Anterior cingulate cortex (tissue), 58 donors: ENCODE measurements around the gene AREL1.

ENCODE experiments used
- DNase-seq, 58 donors: peaks; one replicate each; lab custom pipeline; 2025; lab: John Stamatoyannopoulos, UW

Gene AREL1

DNA sequence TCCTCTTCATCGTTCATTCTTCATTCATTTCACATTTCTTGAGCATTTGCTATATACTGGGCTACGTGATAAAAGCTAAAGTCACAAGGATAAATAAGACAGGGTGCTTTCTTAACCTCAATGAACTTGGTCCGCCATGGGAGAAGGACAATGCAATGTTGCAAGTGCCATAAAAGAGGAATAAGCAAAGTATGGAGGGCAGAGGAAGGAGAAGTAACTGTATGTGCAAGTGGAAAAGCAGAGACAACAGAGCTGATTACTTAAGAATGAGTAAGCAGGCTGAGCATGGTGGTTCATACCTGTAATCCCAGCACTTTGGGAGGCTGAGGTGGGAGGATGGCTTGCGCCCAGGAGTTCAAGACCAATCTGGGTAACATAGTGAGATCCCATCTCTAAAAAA lies 14.4 kb downstream of the AREL1 start:
- no peak for DNase-seq

DNA sequence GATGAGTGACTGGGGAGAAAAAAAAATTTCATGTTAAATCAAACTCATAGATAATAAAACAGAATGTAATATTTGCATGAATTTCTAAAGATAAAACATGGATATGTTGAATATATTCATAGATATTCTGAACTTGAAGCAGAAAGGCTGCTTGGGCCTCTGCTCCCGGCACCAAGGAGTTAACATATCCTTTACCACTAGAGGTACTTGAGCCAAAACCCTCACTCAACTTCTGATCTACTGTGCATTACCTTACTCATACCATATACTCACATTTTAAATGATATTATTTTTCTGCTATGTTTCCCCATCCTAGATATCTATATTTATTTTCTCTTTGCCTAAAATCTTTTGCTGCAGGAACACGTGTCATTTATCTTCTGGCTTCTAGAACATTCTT lies 14.9 kb downstream of the AREL1 start:
- DNase-seq, result no peak

DNA sequence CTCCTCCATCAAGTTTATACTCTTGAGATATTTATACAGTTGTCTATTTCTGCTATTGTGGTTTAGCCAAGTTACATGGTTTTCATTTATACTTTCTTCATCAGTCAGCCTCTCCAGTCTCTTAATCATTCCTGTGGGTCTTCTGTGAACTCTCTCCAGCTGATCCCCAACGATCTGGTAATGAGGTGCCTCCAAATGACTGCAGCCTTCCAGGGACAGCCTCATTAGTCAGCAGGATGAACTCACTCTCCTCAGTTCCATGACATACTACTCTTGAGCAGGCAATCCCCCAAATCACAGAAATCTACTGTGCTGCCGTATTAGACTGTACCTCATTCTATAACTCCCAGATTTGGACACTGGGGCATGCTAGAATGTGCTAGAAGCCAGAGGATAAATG lies 15.3 kb downstream of the AREL1 start:
- no peak for DNase-seq

DNA sequence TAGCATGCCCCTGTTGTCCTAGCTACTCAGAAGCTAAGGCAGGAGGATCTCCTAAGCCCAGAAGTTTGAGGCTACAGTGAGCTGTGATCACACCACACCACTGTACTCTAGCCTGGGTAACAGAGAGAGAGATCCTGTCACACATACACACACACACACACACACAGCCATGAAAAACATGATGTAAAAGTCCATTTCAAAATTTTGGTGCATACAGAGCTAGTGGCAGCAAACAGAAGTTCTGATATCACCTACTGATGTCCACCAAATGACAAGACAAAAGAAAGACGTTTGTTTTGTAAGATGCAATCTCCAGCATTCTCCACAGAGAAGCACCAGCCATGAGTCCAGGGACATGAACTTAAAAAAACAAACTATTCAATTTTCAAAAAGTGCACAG lies 15.9 kb downstream of the AREL1 start:
- DNase-seq, result no peak

DNA sequence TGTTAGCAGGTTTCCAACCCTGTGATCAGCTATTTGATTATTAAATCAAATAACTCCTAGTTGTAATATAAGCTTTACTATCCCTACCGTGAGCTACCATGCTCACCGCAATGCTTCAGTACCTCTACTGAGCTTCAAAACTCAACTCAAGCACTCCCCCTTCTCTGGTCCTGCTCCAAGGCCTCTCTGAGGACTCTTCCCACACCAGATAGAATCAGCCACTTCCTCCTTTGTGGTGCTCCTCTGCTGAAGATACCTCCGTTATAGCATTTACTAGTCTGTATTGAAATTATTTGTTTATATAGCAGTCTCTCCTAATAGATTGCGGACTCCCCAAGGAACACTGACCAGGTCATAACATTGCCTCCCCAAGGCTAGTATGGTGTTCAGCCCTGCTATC lies 17.5 kb downstream of the AREL1 start:
- no peak for DNase-seq

DNA sequence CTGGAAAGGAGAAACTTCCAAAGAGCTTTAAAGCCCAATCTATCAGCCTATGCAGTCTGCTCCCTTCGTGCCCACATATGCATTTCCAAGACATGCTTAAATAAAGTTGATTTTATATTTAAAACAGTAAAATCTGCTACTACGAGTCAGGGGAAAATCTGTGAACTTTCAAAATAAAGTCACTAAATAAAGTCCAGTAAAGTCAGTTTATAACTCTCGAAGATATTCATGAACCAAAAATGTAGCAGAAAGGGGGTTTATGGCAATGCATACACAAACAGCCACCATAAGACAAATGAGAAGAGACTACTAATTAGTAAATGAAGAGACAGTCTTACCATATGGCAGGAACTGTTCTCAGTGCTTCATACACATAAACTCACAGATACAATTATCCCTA lies 19.7 kb downstream of the AREL1 start:
- no peak for DNase-seq

DNA sequence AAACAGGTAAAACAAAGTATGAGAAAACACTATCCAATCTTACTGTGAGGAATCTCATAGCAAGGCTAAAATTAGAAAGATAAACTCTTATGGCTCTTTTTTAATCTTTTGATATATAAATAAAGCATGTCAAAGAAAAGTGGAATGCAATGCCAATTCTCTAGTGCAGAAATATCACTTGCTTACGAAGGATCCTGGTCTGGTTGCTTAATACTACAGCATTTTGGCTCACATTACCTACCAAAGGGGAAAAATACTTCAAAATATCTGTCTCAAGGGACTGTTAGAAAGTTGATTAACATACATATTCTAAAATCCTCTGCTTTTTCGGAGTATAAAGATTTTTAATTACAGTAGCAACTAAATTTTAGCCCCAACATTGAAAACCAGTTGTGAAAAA lies 21.4 kb downstream of the AREL1 start:
- DNase-seq, result no peak

DNA sequence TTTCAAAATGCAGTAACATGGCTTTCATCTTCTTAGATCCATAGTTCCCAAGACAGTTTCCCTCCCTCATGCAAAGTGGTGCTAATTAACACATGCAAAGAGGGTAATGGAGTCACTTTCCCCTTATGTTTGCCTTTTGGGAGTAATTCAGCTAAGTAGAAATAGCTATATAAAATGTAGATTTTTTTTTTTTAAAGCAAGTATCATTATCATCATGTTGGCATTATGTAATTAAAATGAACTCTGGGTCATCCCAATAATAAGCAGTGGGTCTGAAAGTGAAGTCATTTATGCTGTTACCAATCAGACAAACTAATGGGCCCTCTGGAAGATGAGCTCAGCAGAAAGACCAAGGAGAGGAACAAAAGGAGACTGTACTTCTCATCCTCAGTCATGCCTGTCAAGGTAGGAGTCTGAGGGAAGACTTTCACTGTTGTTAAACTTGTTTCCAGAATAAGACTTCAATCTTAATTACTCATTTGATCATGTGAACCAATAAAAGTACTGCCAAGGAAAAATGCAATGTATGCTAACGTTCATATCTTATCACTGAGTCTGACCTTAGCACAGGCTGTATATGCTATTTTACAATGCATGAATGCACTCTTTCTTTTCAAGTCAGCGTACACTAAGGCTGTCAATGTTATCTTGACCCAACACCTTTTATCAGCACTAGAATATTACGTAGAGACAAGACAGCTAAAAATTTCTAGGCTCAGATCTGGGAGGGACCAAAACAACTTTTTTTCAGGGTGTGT lies 26.8 kb downstream of the AREL1 start:
- no peak for DNase-seq

DNA sequence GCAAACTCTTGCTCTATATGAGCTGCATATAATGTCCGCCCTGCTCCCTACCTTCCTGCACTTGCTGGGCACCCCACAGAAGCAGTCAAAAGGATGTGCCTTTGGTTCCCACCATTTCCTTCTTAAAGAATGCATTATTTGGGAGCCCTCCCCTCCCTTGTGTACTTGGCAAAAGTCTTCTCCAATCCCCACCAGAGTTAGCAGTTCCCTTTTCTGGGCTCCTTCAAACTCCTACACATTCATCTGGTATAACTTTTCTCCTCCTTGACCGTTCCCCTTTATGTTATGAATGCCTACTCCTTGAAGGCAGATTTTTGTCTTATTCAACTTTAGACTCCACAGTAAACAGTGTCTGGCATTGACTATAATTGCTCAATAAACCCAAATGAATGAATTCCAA lies 27.8 kb downstream of the AREL1 start:
- no peak for DNase-seq

DNA sequence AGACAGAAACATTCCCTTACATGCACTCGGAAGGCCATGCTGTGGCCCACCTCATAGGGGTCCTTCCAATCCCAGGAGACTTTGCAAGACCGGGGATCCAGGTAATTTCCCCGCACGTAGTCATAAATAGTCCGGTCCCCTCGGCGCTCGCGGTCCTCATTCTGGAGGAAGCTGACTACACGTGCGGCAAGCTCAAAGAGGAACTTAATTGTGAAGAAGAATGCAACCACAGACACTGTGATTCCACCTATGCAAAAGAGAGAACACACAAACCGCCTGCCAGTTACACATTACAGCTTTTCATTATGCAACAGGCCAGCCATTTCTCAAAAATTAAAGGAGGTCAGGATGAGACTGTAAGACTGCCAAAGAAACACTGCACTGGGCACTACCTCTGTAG lies 28.4 kb downstream of the AREL1 start:
- no peak for DNase-seq

DNA sequence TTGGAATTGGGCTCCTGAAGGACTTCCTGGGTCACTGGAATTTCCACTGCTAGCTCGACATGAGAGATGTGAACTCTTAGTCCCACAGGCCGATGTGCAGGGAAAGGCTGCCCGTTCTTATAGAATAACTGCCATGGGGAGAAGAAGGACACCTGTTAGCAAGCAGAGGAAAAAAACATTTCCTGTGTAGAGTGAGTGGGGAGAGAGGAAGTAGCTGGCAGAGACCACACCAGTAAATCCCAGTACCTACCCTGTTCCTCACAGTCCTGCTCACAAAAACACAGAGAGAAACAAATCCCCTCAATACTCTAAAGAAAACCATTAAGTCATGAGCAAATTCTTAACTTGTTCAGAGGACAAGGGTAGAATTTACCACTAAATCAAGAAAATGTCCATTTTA lies 29.5 kb downstream of the AREL1 start:
- DNase-seq, result no peak

DNA sequence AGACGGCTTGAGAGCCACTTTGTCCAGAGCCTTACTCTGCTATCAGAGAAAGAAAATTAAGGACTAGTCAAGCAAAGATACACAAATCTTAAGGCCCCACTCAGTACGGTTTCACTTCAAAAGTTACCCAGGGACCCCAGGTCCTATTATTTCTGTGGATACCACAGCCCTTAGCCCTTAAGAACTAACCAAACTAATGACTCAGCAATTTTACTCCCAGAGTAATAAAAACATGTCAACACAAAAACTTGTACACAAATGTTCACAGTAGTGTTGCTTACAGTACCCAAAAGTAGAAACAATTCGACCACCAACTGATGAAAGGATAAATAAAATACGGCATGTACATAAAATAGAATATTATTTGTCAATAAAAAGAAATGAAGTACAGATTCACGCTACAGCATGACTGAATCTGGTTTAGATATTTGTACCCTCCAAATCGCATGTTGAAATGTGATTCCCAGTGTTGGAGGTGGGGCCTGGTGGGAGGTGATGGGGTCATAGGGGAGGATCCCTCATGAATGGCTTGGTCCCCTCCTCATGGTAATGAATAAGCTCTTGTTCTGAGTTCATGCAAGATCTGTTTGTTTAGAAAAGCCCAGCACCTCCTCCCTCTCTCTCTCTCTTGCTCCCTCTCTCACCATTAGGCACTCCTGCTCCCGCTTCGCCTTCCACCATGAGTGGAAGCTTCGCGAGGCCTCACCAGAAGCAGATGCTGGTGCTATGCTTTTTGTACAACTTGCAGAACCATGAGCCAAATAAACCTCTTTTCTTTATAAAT lies 30.5 kb downstream of the AREL1 start:
- peak in 25 of 58 donors; percentile 1 to 58 (median 17) for DNase-seq

DNA sequence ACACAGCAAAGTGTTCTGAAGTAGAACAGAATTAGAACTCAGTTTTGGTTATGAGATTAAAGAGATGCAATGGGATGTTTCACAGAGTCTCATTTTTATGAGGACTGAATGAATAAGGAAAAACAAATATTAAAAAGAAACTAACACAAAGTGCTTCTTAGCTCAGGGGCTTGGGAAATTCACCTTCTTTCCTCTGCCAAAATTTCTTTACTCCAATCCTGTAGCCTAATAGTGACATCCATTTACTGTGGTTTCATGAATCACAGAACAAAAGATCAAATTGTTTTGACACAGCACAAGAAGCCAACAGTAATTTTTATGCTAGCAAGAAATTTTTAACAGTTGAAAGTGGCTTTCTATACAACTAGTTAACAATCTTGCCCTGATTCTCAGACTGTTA lies 37.7 kb downstream of the AREL1 start:
- DNase-seq, result no peak

DNA sequence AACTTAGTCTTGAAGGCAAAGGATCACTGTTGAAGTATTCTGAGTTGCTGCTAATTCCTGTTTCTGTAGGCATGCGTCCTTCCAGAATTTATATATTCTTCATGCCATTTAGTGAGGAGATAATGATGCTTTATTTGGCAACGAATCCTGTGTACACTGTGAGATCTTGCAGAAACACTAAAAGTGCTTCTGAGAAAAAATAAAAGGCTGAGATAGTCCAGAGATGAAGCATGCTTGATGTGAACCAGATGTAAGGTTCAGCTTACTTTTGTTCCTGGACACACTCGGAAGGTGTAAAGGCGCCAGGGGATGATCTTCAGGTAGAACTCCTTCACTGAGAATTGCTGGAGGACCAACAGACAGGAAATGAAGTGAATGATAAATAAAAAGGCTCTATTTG lies 39.1 kb downstream of the AREL1 start:
- no peak for DNase-seq

DNA sequence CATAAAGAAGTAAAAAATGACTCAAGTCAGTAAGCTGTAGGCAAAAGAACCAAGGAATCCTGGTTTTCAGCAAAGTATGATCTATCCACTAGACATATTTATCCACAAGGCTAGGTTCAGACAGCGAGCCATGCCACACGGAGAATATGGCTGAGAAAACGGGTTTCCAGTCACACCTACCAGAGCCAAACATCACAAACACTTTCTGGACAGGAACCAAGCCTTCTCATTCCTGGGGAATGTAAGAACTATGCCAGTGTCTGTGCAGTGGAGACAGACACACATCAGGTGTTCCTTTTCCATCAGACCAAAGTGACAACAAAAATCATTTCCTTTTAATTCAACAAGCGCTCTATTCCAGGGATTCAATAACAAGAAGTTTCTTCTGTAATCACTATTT lies 41.1 kb downstream of the AREL1 start:
- DNase-seq, result no peak

DNA sequence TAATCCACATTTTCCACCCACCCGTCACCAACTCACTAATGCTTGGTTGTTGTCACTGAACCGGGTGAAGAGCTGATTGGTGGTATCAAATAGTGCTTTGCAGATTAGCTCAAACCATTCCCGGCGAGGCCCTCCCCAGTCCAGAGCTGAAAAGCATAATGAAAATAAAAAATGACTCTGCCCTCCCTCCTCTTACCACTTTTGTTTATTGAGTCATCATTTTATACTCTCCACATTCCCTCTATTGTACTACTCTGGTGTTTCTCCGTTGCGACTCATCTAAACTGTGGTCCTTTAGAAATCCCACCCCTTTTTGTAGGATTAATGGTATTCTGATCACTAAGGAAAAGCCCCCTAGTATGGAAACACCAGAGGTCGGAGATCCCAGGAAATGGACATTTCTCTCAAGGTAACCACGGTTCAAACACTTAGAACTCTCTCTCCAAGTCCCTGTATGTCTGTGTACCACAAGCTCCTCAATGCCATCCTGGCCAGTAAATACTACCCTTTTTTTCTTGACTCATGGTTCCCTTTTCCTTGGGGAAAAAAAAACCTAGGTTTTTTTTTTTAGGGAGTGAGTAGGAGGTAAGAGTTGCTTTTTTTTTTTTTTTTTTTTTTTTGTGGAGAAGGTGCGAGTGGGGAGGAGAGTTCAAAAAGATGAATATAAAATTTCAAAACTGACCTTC lies 42.0 kb downstream of the AREL1 start:
- no peak for DNase-seq

DNA sequence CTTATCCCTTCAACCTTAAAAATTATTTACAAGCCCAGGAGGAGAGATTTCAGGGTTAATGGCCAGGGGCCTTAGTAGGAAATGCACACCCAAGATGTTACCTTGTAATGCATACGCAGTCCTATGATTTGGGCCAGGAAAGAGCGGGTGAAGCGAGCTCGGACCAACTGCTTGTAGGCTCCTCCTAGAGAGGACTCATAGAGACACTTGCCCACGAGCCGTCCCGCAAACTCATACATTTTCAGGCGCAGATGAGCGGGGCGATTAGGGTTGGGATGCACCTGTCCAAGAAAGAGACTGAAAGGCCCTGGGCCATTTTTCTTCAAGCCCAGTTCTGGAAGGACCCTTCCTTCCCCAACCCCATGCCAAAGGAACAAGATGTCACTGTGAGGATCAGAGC lies 43.0 kb downstream of the AREL1 start:
- no peak for DNase-seq

DNA sequence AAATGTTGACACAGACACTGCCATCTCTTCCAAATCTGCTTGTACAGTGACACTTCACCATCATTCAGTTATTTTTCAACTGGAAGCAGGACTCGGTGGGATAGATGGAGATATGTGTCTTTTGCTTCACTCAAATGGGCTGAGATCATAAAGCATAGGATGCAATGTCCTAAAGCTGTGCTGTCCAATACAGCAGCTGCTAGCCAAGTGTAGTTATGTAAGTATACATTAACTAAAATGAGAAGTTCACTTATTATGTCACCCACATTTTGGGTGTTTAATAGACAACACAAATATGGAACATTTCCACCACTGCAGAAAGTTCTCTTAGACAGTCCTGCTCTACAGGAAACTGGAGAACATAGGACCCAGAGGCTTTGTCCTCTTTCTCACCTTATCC lies 43.6 kb downstream of the AREL1 start:
- DNase-seq, result no peak

DNA sequence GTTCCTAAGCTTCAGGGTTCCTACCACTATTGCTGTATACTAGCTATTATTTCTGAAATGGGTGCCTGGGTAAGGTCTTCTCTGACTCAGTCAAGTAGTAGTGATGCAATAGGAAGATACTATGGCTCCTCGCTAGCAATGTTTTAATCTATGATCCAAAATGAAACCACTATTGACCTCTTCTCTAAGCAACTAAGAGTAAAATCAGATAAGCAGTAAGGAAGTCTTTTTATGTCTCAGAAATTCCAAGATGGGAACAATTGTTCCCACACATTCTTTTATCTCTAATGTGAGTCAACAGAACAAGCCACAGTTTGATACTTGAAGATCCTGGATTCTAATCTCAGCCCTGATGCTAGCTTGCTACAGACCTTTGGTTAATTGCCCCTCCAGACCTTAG lies 45.1 kb downstream of the AREL1 start:
- DNase-seq, result no peak

DNA sequence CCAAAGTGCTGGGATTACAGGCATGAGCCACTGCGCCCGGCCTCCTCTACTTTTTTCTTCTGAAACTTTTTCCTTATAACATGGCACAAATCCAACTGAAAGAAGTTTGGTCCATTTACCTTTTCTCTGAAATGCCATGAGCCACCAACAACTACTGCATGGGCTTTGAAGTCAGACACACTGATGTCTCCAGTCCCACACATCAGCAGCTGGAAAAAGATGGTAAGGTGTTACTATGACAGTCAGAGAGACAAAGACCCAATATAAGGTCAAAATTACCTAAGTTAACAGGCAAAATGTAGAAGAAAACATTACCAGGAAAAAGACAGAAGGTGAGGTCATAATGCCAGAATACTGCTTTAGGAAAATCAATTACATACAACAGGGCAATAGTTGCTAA lies 48.2 kb downstream of the AREL1 start:
- no peak for DNase-seq

DNA sequence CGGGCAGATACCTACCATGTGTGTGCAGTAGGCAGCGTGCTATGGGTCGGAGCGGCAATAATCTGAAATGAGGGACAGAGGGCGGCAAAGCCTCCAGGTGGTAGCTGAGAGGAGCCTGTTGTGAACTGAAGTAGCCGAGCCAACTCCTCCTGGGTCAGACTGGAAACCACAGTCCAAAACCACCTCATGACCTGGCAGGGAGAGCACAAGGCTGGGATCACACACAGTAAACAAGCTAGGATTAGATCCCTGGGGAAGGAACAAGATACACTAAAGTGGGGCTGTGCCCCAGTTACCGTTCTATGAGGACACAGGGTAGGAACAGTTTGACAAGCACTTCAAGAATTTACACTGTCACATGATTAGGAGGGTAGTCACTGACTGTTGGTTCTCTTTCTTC lies 49.0 kb downstream of the AREL1 start:
- DNase-seq, result no peak
